Nephron progenitor cell (in vitro differentiated cells): ENCODE data around the gene CRACR2A.

Source experiments
- DNase-seq: peaks from one replicate; pipeline ENCODE4 v3.0.0; 2021
- H3K27ac Mint-ChIP-seq: 2 replicates; pipeline ENCODE4 v1.8.0; 2021; ENCODE audit warnings: mild to moderate bottlenecking, moderate library complexity, mixed read lengths
- H3K27me3 Mint-ChIP-seq: 2 replicates; pipeline ENCODE4 v1.8.0; 2021; ENCODE audit warnings: mild to moderate bottlenecking, low read depth, mixed read lengths; ENCODE audit not compliant: poor library complexity
- H3K36me3 Mint-ChIP-seq: 2 replicates; pipeline ENCODE4 v1.8.0; 2021; ENCODE audit warnings: low read depth, mixed read lengths
- H3K4me1 Mint-ChIP-seq: 2 replicates; pipeline ENCODE4 v1.8.0; 2021; ENCODE audit warnings: mixed read lengths
- H3K4me3 Mint-ChIP-seq: 2 replicates; pipeline ENCODE4 v1.8.0; 2021; ENCODE audit warnings: mild to moderate bottlenecking, moderate library complexity, mixed read lengths
- H3K9me3 Mint-ChIP-seq: 2 replicates; pipeline ENCODE4 v1.8.0; 2021; ENCODE audit warnings: mild to moderate bottlenecking, moderate library complexity, mixed read lengths
- CTCF ChIP-seq: fragments of 200-600 bp; sonication (generic); IDR thresholded peaks from 2 replicates; pipeline ENCODE4 v1.5.0; 2021; ENCODE audit warnings: antibody characterized with exemption

Gene CRACR2A

DNA sequence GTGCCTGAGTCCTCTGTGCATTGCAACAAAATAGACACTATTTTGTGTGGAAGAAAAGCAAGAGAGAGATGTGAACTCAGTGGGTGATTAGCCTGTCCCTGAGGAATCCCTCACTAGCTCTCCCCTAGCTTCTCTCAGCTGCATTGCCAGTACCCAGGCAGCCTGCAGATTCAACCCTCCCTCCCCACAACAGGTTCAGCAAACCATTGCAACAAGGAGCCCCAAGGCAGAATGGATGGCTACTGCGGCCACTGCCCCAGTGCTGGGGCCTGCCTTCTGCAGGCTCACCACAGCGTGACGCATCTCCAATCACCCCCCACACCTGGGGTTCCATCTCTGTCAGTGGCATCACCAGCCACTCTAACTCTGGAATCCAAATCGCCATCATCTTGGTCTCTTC is 2.3 kb downstream of the CRACR2A start:
- Mint-ChIP-seq H3K9me3 (peaks cover 7% of the 10 kb centered on the region), H3K36me3 (peaks cover 4% of the 10 kb centered on the region), H3K27ac (no peak overlapping the region), H3K27me3 (peaks cover 39% of the 10 kb centered on the region), H3K4me3 (no peak overlapping the region), H3K4me1 (peaks cover 46% of the 10 kb centered on the region)
- TF ChIP-seq CTCF: no peak
- DNase-seq: no peak

DNA sequence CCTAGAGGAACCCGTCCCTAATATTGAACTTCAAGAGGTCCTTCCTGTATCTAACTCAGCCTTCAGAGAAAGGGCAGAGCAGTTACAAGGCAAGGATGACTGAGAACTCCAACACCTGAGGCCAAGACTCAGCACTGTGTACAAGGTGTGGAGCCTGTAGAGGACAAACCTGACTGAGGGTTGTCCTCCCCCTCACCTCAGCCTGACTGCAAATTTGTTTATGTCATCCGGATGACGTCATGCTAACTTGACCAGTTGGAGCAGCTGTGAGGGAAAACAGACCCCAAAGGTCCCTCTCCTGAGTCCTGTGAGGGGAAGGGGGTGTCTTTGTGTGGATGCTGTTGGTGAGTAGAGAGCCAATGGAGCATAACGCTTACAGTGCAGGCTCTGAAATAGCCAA is 4.3 kb downstream of the CRACR2A start:
- Mint-ChIP-seq H3K9me3 (peaks cover 11% of the 10 kb centered on the region), H3K27me3 (peaks cover 39% of the 10 kb centered on the region), H3K4me1 (peaks cover 29% of the 10 kb centered on the region), H3K4me3 (no peak overlapping the region), H3K27ac (no peak overlapping the region), H3K36me3 (peaks cover 4% of the 10 kb centered on the region)
- DNase-seq: no peak
- TF ChIP-seq CTCF: no peak

DNA sequence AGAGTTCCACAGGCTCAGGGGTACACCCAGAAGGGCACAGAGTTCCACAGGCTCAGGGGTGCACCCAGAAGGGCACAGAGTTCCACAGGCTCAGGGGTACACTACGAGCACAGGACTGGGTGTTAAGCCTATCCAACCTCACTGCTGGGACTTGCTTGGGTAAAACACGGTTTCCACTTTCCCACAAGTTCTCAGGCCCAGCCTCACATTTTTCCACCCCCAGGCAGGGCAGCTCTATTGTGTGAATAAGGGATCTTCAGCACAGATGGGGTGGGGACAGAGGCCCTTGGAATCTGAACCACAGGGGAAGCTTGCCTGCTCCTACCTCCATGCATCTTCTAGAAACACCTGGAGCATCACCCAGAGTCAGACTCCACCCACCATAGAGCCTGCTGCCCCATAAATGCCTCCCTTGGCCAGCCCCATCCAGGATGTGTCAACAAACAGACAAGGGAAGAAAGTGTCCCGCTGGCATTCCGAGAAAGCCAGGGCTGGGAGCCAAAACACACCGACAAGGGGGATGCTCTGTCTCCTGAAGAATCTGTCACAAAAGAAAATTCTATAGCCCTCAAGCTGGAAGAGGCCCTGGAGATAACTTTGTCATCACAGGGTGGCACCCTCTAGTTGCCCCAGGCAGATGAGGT is 4.8 kb downstream of the CRACR2A start:
- H3K4me3 Mint-ChIP-seq: no peak overlapping the region
- no peak overlapping the region for H3K27ac Mint-ChIP-seq
- no peak for DNase-seq
- H3K36me3 Mint-ChIP-seq: peaks cover 4% of the 10 kb centered on the region
- no peak for TF ChIP-seq CTCF
- H3K27me3 Mint-ChIP-seq: peaks cover 39% of the 10 kb centered on the region
- H3K4me1 Mint-ChIP-seq: peaks cover 23% of the 10 kb centered on the region
- peaks cover 11% of the 10 kb centered on the region for H3K9me3 Mint-ChIP-seq

DNA sequence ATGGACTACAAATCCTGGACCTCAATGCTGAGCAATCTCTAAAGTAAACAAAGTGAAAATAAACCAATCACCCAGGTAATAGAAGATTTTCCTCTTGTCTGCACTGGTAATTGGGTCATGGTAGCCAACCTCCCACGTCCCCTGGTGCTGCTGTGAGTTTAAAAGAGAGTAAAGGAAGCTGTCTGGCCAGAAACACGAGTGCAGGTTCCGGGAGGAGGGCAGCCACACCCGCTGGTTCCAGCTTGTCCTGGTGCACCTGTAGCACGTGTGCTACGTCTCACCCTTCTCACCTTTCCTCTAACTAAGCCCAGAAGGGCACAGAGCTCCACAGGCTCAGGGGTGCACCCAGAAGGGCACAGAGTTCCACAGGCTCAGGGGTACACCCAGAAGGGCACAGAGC is 5.4 kb downstream of the CRACR2A start:
- H3K9me3 Mint-ChIP-seq: peaks cover 11% of the 10 kb centered on the region
- TF ChIP-seq CTCF: no peak
- no peak overlapping the region for H3K4me3 Mint-ChIP-seq
- H3K27ac Mint-ChIP-seq: no peak overlapping the region
- peaks cover 4% of the 10 kb centered on the region for H3K36me3 Mint-ChIP-seq
- H3K4me1 Mint-ChIP-seq: peaks cover 22% of the 10 kb centered on the region
- DNase-seq: no peak
- peaks cover 39% of the 10 kb centered on the region for H3K27me3 Mint-ChIP-seq

DNA sequence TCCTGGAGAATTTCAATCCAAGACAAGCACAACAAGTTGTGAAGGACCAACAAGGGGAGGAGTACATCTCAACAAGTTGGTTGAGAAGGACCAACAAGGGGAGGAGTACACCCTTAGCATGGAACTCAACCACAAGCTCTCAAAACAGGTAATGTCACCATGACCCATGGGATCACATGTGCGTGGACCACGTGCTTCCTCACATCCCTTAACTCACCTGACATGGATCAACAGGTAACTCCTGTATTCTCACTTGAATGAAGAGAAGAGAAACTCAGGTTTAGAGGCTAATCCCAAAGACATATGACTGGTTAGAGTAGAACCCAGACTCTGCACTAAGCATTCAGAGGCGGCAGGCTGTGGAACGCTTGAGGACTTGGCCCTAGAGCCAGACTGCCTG is 6.2 kb downstream of the CRACR2A start:
- H3K36me3 Mint-ChIP-seq: peaks cover 4% of the 10 kb centered on the region

More for the DNA sequence above, 6.2 kb downstream of the CRACR2A start:
- peaks cover 14% of the 10 kb centered on the region for H3K4me1 Mint-ChIP-seq
- no peak overlapping the region for H3K27ac Mint-ChIP-seq
- peaks cover 11% of the 10 kb centered on the region for H3K9me3 Mint-ChIP-seq
- DNase-seq: no peak
- H3K27me3 Mint-ChIP-seq: peaks cover 31% of the 10 kb centered on the region
- H3K4me3 Mint-ChIP-seq: no peak overlapping the region
- TF ChIP-seq CTCF: no peak
